Measurements from ENCODE around the gene HBS1L. TPM values are rescaled to one million over a fixed set of nuclear protein-coding genes. Genes with fewer than 3 reads are reported as not detected.

The HBS1L gene
- total RNA-seq, 1 experiment from 2014 or later: 95.4 TPM

DNA sequence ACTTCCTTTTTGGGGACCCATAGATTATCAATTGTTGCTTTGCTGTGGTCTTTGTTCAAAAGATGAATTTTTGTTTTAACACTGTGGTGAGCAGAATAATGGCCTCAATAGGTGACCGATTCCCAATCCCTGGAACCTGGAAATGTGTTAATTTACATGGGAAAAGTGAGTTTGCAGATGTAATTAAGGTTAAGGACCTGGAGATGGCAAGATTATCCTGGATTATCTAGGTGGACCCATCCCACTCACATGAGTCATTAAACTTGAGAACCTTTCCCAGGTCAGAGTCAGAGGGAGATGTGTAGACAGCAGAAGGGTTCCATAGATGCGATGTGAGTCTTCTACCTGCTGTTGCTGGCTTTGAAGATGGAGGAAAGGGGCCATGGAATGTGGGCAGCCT lies 36.2 kb upstream of the HBS1L start (continued):
- TF ChIP-seq CBFB (CRISPR knock-in tag; IDR thresholded peaks at IDR 0.05; ENCODE audit: low read depth) (no peak), SP1 (CRISPR knock-in tag; conservative IDR thresholded peaks at IDR 0.05) (no peak)

DNA sequence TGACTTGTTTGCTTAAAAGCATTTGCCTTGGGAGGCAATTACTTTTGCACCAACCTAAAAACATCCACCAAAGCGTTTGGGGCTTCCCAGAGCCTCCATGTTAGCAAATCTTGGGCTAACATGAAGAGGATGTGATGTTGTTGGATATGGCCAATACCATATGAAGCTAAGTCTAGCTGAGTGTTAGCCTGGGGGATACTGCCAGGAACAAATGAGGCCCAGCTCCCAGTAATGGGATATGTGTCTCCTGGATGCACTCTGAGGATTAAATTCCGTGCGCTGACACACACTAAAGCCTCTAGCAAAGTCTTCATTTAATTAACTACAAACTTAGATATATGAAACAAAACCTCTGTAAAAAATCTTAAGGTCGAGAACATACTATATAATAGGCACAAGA lies 35.3 kb upstream of the HBS1L start:
- no peak overlapping the region for H3K4me3 Mint-ChIP-seq
- DNase-seq (ENCODE audit: low spot score) (no peak), ATAC-seq (no peak)
- H3K36me3 Mint-ChIP-seq: no peaks in the 10 kb centered on the region
- TF ChIP-seq FOXP4 (CRISPR knock-in tag; IDR thresholded peaks at IDR 0.05): no peak
- TF ChIP-seq NFE2L1 (CRISPR knock-in tag; IDR thresholded peaks at IDR 0.05): no peak
- TF ChIP-seq, protein P1, sequence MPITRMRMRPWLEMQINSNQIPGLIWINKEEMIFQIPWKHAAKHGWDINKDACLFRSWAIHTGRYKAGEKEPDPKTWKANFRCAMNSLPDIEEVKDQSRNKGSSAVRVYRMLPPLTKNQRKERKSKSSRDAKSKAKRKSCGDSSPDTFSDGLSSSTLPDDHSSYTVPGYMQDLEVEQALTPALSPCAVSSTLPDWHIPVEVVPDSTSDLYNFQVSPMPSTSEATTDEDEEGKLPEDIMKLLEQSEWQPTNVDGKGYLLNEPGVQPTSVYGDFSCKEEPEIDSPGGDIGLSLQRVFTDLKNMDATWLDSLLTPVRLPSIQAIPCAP (CRISPR knock-in tag; IDR thresholded peaks at IDR 0.05): no peak
- TF ChIP-seq, protein P2, sequence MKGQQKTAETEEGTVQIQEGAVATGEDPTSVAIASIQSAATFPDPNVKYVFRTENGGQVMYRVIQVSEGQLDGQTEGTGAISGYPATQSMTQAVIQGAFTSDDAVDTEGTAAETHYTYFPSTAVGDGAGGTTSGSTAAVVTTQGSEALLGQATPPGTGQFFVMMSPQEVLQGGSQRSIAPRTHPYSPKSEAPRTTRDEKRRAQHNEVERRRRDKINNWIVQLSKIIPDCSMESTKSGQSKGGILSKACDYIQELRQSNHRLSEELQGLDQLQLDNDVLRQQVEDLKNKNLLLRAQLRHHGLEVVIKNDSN (CRISPR knock-in tag; IDR thresholded peaks at IDR 0.05): no peak
- no peak for TF ChIP-seq AR (CRISPR knock-in tag; IDR thresholded peaks at IDR 0.05)
- no peak for TF ChIP-seq CBFB (CRISPR knock-in tag; IDR thresholded peaks at IDR 0.05; ENCODE audit: low read depth)
- TF ChIP-seq SP1 (CRISPR knock-in tag; conservative IDR thresholded peaks at IDR 0.05): no peak
- TF ChIP-seq, protein P3, sequence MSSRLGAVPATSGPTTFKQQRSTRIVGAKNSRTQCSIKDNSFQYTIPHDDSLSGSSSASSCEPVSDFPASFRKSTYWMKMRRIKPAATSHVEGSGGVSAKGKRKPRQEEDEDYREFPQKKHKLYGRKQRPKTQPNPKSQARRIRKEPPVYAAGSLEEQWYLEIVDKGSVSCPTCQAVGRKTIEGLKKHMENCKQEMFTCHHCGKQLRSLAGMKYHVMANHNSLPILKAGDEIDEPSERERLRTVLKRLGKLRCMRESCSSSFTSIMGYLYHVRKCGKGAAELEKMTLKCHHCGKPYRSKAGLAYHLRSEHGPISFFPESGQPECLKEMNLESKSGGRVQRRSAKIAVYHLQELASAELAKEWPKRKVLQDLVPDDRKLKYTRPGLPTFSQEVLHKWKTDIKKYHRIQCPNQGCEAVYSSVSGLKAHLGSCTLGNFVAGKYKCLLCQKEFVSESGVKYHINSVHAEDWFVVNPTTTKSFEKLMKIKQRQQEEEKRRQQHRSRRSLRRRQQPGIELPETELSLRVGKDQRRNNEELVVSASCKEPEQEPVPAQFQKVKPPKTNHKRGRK (CRISPR knock-in tag; IDR thresholded peaks at IDR 0.05; ENCODE audit: borderline replicate concordance): no peak
- no peak for TF ChIP-seq ZNF317 (CRISPR knock-in tag; IDR thresholded peaks at IDR 0.05; ENCODE audit: borderline replicate concordance, low read depth)
- no peak for TF ChIP-seq GTF2I (CRISPR knock-in tag; conservative IDR thresholded peaks at IDR 0.05)
- TF ChIP-seq, protein P4, sequence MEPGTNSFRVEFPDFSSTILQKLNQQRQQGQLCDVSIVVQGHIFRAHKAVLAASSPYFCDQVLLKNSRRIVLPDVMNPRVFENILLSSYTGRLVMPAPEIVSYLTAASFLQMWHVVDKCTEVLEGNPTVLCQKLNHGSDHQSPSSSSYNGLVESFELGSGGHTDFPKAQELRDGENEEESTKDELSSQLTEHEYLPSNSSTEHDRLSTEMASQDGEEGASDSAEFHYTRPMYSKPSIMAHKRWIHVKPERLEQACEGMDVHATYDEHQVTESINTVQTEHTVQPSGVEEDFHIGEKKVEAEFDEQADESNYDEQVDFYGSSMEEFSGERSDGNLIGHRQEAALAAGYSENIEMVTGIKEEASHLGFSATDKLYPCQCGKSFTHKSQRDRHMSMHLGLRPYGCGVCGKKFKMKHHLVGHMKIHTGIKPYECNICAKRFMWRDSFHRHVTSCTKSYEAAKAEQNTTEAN (CRISPR knock-in tag; IDR thresholded peaks at IDR 0.05): no peak
- TF ChIP-seq ATF2 (CRISPR knock-in tag; IDR thresholded peaks at IDR 0.05; ENCODE audit: borderline replicate concordance, low read depth): no peak
- TF ChIP-seq ESRRA (CRISPR knock-in tag; IDR thresholded peaks at IDR 0.05; ENCODE audit: borderline replicate concordance): no peak
- H3K9me3 Mint-ChIP-seq: no peaks in the 10 kb centered on the region
- ChIA-PET CTCF (interaction anchor here (0.6 kb wide), 1 partner anchor 46 kb away, joined by 3 read pairs; no protein-coding TSS in a partner anchor), POLR2A (interaction anchor here (0.5 kb wide), 1 partner anchor 248 kb away, joined by 6 read pairs; no protein-coding TSS in a partner anchor)
- H3K27me3 Mint-ChIP-seq (ENCODE audit: low read depth): no peaks in the 10 kb centered on the region
- H3K4me1 Mint-ChIP-seq: peaks cover 4% of the 10 kb centered on the region; the same call in 1 of the 2 replicates
- H3K27ac Mint-ChIP-seq: no peak overlapping the region

All from WTC11 (cell line).